ENCODE measurements around the gene MGAM2. TPM values are rescaled to one million over a fixed set of nuclear protein-coding genes. Genes with fewer than 3 reads are reported as not detected.

MGAM2 gene
- total and polyA plus RNA-seq, 2 experiments from 2014 or later: 0.07 TPM; not detected in 1

DNA sequence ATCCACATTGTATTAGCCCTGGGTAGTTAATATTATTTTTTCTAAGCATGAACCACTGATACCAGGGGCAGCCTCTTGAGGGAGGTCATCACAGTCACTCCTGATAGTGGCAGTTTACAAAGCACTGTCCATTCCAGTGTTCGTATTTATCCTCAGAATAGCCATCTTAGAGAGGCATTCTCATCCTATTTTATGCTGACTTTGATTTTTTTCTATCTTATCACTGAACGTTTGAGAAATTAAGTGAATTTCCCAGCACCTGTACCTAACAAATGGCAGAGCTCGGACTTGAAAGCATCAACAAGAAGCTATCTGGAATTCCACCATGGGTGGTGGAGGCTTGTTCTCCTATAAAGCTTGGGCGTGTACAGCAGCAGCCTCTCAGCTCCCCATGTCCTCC, 26.1 kb upstream of the MGAM2 start:
- DNase-seq (ENCODE audit: low spot score) (no peak), ATAC-seq (no peak)
- no peak overlapping the region for H3K4me3 ChIP-seq
- no peak overlapping the region for H3K4me2 ChIP-seq
- no peaks in the 10 kb centered on the region for H3K27me3 ChIP-seq (ENCODE audit: insufficient read depth)
- no peak overlapping the region for H2AFZ ChIP-seq
- Mint-ChIP-seq H3K4me3 (no peak overlapping the region), H3K9me3 (no peaks in the 10 kb centered on the region), H3K27me3 (ENCODE audit: insufficient read depth, low read depth, poor library complexity) (no peaks in the 10 kb centered on the region), H3K4me1 (no peaks in the 10 kb centered on the region), H3K27ac (no peak overlapping the region), H3K36me3 (ENCODE audit: low read depth) (no peaks in the 10 kb centered on the region)
- no peaks in the 10 kb centered on the region for H3K4me1 ChIP-seq (ENCODE audit: insufficient read depth)
- TF ChIP-seq, protein P1, sequence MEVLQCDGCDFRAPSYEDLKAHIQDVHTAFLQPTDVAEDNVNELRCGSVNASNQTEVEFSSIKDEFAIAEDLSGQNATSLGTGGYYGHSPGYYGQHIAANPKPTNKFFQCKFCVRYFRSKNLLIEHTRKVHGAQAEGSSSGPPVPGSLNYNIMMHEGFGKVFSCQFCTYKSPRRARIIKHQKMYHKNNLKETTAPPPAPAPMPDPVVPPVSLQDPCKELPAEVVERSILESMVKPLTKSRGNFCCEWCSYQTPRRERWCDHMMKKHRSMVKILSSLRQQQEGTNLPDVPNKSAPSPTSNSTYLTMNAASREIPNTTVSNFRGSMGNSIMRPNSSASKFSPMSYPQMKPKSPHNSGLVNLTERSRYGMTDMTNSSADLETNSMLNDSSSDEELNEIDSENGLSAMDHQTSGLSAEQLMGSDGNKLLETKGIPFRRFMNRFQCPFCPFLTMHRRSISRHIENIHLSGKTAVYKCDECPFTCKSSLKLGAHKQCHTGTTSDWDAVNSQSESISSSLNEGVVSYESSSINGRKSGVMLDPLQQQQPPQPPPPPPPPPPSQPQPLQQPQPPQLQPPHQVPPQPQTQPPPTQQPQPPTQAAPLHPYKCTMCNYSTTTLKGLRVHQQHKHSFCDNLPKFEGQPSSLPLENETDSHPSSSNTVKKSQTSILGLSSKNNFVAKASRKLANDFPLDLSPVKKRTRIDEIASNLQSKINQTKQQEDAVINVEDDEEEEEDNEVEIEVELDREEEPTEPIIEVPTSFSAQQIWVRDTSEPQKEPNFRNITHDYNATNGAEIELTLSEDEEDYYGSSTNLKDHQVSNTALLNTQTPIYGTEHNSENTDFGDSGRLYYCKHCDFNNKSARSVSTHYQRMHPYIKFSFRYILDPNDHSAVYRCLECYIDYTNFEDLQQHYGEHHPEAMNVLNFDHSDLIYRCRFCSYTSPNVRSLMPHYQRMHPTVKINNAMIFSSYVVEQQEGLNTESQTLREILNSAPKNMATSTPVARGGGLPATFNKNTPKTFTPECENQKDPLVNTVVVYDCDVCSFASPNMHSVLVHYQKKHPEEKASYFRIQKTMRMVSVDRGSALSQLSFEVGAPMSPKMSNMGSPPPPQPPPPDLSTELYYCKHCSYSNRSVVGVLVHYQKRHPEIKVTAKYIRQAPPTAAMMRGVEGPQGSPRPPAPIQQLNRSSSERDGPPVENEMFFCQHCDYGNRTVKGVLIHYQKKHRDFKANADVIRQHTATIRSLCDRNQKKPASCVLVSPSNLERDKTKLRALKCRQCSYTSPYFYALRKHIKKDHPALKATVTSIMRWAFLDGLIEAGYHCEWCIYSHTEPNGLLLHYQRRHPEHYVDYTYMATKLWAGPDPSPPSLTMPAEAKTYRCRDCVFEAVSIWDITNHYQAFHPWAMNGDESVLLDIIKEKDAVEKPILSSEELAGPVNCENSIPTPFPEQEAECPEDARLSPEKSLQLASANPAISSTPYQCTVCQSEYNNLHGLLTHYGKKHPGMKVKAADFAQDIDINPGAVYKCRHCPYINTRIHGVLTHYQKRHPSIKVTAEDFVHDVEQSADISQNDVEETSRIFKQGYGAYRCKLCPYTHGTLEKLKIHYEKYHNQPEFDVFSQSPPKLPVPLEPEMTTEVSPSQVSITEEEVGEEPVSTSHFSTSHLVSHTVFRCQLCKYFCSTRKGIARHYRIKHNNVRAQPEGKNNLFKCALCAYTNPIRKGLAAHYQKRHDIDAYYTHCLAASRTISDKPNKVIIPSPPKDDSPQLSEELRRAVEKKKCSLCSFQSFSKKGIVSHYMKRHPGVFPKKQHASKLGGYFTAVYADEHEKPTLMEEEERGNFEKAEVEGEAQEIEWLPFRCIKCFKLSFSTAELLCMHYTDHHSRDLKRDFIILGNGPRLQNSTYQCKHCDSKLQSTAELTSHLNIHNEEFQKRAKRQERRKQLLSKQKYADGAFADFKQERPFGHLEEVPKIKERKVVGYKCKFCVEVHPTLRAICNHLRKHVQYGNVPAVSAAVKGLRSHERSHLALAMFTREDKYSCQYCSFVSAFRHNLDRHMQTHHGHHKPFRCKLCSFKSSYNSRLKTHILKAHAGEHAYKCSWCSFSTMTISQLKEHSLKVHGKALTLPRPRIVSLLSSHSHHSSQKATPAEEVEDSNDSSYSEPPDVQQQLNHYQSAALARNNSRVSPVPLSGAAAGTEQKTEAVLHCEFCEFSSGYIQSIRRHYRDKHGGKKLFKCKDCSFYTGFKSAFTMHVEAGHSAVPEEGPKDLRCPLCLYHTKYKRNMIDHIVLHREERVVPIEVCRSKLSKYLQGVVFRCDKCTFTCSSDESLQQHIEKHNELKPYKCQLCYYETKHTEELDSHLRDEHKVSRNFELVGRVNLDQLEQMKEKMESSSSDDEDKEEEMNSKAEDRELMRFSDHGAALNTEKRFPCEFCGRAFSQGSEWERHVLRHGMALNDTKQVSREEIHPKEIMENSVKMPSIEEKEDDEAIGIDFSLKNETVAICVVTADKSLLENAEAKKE (CRISPR knock-in tag; IDR thresholded peaks at IDR 0.05): no peak
- TF ChIP-seq, protein P2, sequence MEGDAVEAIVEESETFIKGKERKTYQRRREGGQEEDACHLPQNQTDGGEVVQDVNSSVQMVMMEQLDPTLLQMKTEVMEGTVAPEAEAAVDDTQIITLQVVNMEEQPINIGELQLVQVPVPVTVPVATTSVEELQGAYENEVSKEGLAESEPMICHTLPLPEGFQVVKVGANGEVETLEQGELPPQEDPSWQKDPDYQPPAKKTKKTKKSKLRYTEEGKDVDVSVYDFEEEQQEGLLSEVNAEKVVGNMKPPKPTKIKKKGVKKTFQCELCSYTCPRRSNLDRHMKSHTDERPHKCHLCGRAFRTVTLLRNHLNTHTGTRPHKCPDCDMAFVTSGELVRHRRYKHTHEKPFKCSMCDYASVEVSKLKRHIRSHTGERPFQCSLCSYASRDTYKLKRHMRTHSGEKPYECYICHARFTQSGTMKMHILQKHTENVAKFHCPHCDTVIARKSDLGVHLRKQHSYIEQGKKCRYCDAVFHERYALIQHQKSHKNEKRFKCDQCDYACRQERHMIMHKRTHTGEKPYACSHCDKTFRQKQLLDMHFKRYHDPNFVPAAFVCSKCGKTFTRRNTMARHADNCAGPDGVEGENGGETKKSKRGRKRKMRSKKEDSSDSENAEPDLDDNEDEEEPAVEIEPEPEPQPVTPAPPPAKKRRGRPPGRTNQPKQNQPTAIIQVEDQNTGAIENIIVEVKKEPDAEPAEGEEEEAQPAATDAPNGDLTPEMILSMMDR (conservative IDR thresholded peaks at IDR 0.05; ENCODE audit: low read depth in 2 of 2): no peak
- TF ChIP-seq, protein P3, sequence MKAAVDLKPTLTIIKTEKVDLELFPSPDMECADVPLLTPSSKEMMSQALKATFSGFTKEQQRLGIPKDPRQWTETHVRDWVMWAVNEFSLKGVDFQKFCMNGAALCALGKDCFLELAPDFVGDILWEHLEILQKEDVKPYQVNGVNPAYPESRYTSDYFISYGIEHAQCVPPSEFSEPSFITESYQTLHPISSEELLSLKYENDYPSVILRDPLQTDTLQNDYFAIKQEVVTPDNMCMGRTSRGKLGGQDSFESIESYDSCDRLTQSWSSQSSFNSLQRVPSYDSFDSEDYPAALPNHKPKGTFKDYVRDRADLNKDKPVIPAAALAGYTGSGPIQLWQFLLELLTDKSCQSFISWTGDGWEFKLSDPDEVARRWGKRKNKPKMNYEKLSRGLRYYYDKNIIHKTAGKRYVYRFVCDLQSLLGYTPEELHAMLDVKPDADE (IDR thresholded peaks at IDR 0.05): no peak
- H3K79me2 ChIP-seq (replicated peaks; ENCODE audit: insufficient read depth): no peaks in the 10 kb centered on the region
- H3K27ac ChIP-seq (ENCODE audit: low read depth): no peak overlapping the region
- H3F3A ChIP-seq (replicated peaks; ENCODE audit: low read depth): no peaks in the 10 kb centered on the region
- H3K9me2 ChIP-seq (ENCODE audit: insufficient read depth): no peaks in the 10 kb centered on the region
- H4K20me1 ChIP-seq (replicated peaks; ENCODE audit: insufficient read depth): no peaks in the 10 kb centered on the region
- no peaks in the 10 kb centered on the region for H3K36me3 ChIP-seq (ENCODE audit: insufficient read depth)
